NCI-H345 treated with DMSO at 0.1 percent for 48 hours (cell line): ENCODE measurements around the gene METTL21A.
"Not testable (repeated sequence)": the region's sequence is repeated elsewhere in the genome, so short reads cannot be mapped to it uniquely, and the experiment has no call there.

Experiments
- DNase-seq: peaks from one replicate; lab custom pipeline; 2025; ENCODE audit not compliant: unreplicated experiment; lab: John Stamatoyannopoulos, UW

The METTL21A gene

GRCh38 chr2:207625014-207625907 lies at the start of gene METTL21A:
Gene METTL21A, minus strand, starts transcription at chr2:207625394. Its CDS starts 1,019 bp downstream, at chr2:207624375.
- peak; percentile 72 for DNase-seq

GRCh38 chr2:207674826-207675225 lies 49.6 kb upstream of the METTL21A start:
- DNase-seq: no peak

DNA sequence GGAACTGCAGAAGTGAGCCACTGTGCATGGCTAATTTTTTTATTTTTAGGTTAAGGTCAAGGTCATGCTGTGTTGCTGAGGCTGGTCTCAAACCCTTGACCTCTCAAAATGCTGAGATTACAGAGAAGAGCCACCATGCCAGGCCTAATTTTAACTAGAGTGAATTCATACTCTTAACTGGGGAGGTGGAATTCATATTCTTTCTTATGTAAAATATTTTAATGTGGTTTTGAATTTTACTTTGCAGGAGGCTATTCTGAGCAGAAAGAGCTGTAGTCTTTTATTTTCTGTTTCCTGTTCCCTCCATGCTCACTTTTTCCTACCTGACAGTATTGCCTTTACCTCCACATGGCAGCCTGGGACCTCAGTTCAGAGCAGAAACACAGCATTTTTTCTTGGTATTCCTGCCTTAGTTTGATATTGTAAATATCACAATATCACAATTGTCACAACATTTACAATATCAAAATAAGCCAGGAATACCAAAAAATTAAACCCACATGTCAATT lies 49.1 kb upstream of the METTL21A start:
- DNase-seq: no peak

GRCh38 chr2:207673431-207673830 lies 48.2 kb upstream of the METTL21A start:
- no peak for DNase-seq

DNA sequence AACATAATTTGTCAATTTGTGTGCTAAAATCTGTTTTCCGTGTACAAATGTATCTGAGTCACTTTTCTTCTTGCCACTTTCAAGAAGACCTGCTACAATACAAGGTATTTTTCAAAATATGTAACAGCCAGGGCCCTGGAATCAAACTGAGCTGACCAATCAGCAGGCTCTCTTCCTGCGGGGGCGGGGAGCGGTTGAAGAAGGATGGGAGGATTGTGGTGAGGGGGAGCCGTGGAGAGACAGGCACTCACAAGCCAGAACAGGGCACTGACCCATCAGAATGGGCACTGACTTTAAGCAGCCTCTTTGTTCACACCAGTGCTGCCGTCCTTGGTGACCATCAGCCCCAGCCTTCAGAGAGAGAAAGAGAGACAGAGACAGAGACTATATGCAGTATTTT lies 45.7 kb upstream of the METTL21A start:
- DNase-seq: no peak

GRCh38 chr2:207663870-207664545 lies 38.8 kb upstream of the METTL21A start:
- no peak for DNase-seq

DNA sequence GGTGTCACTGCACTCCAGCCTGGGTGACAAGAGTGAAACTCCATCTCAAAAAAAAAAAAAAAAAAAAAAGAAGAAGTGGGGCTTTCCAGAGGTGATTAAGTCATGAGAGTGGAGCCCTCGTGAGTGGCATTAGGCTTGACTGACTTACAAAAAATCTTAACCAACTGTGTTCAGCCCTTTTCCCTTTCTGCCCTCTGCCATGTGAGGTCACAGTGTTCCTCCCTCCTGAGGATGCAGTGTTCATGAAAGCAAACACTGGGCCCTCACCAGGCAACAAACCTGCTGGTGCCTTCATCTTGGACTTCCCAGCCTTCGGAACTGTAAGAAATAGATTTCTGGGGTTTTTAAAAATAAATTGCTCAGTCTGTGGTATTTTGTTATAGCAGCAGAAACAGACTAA lies 37.0 kb upstream of the METTL21A start:
- no peak for DNase-seq

DNA sequence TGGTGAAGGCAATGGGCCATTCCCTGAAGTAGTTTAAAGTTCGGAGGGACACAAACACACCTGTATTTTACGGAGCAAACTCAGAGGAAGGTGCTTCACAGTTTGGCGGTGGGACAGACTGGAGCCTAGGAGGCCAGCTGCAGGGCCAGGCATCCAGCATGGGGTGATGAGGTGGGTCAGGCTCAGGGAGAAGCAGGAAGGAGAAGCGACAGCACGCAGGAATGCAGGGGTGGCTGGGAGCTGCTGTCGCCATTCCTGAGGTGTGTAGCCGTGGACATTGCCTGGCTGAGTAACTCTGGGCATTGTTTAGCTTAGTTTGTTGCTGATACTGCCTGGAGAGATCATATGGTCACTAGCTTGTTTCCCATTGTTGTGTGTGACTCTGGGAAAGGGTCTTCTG lies 35.8 kb upstream of the METTL21A start:
- no peak for DNase-seq

DNA sequence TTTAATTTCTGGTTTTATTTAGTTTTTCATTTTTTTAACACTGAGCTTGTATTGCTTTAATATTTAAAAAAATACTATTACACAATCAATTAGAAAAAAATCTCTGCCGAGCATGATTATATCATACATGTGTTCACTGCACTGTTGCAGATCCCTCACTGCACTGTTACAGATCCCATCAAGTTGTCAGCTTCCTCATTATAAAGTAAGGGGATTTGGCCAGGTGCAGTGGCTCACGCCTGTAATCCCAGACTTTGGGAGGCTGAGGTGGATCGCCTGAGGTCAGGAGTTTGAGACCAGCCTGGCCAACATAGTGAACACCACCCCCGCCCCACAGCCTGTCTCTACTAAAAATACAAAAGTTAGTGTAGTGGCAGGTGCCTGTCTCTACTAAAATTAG lies 33.0 kb upstream of the METTL21A start:
- DNase-seq: no peak

GRCh38 chr2:207655000-207655399 lies 29.8 kb upstream of the METTL21A start:
- DNase-seq: no peak

DNA sequence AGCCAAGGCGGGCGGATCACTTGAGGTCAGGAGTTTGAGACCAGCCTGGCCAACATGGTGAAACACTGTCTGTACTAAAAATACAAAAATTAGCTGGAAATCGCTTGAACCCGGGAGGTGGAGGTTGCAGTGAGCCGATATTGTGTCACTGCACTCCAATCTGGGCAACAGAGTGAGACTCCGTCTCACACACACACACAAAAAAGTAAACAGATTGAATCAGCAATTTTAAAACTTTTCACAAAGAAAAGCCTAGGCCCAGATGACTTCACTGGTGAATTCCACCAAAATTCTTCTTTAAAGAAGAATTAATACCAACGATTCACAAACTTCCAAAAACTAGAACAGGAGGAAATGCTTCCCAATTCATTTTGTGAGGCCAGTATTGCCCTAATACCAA lies 21.4 kb upstream of the METTL21A start:
- not testable (repeated sequence) for DNase-seq

DNA sequence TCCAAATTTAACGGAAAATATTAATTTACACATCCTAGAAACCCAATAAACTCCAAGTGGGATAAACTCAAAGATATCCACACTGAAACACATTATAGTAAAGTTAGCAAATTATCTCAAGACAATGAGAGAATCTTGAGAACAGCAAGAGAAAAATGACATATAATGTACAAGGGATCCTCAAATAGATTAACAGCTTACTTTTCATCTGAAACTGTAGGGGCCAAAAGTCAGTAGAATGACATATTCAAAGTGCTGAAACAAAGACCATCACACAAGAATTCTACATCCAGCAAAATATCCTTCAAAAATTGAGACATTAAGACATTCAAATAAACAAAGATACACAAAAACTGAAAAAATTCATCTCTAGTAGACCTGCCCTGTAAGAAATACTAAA lies 18.7 kb upstream of the METTL21A start:
- no peak for DNase-seq

- no peak for DNase-seq
Measured at GRCh38 chr2:207640661-207641060, 15.5 kb upstream of the METTL21A start.

GRCh38 chr2:207640160-207640559 lies 15.0 kb upstream of the METTL21A start:
- DNase-seq: no peak

DNA sequence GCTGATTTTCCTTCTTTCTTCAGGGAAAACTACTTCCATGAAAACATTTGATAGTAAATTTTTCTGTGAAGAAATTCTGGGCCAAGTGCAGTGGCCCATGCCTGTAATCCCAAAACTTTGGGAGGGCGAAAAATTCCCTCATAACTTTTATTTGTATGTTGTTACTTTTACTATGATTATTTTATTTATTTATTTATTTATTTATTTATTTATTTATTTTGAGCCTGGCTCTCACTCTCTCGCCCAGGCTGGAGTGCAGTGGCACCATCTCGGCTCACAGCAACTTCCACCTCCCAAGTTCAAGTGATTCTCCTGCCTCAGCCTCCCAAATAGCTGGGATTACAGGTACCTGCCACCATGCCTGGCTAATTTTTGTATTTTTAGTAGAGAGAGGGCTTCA lies 14.1 kb upstream of the METTL21A start:
- DNase-seq: not testable (repeated sequence)

DNA sequence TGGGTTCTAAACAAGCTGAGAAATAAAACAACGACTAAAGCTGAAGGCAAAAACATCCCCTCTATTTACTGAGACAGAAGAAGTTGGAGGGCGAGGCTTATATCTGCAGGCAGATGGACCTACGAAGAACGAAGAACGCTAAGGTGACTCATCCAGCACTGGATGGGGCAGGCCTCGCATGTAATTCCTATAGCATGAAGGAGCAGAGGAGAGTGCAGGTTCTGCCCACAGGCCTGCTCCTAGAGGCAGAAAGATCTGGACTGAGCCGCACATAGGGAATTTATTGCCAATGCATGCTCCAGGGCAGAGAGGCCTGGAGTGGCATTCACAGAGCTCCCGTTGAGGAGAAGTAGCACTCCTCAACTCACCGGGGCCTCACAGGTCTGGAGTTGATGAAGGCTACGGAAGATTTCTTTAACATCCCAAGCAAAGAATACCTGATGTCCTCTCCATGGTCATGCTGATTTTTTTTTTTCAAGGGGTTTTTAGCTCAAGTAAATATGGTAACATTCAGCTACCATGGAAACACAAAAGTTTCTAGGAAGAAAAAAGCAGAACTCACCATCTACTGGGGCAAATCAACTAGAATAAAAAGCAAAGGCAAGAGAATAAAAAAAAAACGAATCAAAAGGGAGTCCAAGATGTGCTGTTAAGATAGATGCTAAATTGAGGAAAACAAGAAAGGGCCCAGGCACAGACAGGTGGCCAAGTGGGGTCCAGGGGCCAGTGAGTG lies 10.4 kb upstream of the METTL21A start:
- no peak for DNase-seq

GRCh38 chr2:207633686-207634085 lies 8.5 kb upstream of the METTL21A start:
- DNase-seq: no peak

- no peak for DNase-seq
Measured at GRCh38 chr2:207632575-207633493, 7.6 kb upstream of the METTL21A start.

- no peak for DNase-seq
Measured at GRCh38 chr2:207630491-207630890, 5.3 kb upstream of the METTL21A start.

DNA sequence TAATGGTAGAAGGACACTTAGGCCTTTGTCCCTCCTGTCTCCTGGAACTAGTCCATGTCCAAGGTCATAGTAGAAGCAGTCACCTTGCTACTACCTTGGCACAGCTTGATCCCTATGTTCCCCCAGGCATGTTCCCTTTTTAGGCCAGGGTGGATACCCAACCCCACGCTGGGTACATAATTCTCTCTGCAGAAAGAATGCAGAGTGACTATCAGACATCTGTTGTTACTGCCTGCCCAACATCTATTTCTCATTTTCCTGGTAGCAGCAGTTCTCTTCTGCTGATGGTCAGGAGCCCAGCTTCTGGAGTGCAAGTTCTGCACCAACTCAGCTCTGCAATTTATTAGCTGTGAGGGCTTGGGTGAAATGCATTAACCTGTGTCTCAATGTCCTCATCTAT lies 4.4 kb upstream of the METTL21A start:
- DNase-seq: no peak
